Fibroblast of skin of right quadriceps (primary cell): Measurements from ENCODE around the gene GAREM2.

Source experiments
- DNase-seq: peaks from one replicate; pipeline ENCODE4 v3.0.0-alpha.2; 2013

The GAREM2 gene

DNA sequence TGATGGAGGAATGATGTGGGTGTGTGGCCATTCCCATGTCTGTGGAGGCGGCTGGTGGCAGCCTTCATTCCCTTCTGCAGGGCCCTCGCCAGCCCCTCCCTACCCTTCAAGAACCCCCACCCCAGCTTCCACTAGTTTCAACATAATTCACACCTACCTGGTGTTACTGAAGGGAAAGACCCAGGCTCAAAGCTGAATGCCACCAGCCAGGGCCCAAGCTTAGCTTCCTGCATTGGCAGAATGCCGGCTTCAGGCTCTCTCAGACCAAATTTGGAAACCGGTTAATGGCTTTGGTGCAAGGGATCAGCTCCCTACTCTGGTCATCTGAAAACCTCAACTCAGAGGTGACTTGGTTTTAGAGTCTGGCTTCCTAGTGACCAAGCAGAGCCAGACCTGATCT is 16.9 kb downstream of the GAREM2 start:
- DNase-seq = no peak

- DNase-seq = no peak
Observed at GRCh38 chr2:26190369-26190768, 17.5 kb downstream of the GAREM2 start.

DNA sequence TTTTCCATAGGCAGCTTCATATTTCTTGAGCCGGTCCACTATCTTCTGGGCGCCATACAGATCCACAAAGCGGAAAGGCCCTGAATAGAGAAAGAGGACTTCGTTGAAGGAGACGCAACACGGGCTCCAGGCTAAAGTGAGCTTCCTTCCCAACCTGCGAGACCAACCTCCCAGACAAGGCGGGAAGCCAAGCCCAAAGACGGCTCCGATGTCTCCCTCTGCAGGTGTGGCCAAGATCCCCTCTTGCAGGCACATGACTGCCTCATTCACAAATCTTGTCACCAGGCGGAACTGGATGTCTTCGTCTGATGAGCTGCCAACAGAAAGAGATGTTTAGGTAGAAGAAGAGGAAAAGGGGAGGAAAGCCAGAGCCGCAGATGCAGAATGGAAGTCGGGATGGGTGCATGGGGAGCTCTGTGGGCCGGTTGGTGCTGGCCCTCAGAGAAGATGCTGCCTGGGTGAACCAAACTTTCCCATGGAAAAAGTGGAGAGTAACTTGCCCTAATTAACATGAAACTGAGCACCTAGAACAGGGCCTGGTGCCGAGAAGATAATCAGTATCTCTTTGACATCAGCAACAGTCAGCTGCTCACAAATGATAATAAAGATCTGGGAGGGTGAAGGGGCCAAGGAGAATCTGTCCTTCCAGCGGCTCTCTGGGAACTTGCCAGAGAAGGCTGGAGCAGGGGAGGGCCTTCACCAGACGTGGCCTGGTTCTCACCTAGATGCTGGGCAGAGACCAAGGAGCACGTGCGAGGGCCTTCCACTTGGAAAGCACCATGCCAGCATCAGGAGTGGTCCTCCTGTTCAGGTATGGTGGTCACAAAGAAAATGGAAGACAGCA is 18.6 kb downstream of the GAREM2 start:
- no peak for DNase-seq

- DNase-seq = no peak
Observed at GRCh38 chr2:26193578-26194231, 20.8 kb downstream of the GAREM2 start.

- peak; percentile 67 for DNase-seq
Observed at GRCh38 chr2:26195040-26195984, 22.4 kb downstream of the GAREM2 start.

DNA sequence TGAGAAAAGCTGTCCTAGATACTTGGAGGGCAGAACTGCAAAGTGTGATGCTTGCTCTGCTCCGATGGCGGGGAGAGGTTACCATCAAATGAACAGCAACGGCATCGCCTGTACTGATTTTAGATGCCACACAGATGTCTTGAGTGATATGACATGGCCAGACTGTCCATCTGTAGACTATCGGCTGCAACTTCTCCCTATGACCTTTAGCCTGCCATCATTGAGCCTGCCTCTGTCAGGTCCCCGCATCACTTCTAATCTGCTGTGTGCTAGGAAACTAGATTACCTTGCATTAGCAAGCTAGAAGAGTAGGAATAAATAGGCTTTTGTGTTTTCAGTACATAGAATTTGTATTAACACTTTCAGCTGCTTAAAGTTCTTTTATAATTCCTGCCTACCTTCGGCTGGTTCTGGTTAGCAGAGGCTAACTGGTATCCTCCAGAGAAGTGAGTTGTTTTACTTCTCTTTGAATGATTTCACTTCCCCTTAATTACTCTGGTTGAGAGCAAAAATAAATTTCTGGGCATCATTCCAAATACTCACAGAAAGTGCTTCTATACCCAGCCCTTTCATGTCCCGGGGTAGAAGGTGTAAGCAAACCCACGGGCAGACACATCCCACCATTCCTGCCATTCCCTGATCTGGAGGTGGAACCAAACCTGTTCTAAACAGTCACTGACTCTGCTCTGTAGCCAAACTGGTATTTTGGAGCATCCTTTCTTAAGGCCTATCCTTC is 24.0 kb downstream of the GAREM2 start:
- DNase-seq = no peak

- no peak for DNase-seq
Observed at GRCh38 chr2:26197516-26197915, 24.6 kb downstream of the GAREM2 start.

DNA sequence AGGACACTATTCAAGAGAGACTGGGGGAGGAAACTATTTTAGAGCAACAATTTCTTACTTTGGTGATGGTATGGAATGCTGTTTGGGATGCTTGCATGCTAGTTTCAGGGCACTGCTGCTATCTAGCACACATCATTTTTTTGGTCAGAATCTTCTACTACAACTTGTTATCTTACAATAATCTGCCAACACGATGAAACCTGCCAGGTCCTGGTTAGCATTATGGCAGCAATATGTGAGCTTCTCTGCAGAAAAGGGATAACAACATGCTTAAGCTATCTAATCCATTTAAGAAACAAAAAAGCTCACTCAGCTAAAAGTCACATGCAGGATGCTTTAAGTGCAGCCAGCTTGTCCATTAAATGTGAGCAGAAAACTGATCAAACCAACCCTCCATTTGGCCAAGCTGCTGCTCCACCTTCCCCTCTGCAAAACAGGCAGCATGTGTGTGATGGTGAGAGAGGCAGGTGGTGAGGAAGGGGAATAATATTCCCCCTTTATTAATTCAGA is 30.1 kb downstream of the GAREM2 start:
- DNase-seq = no peak

DNA sequence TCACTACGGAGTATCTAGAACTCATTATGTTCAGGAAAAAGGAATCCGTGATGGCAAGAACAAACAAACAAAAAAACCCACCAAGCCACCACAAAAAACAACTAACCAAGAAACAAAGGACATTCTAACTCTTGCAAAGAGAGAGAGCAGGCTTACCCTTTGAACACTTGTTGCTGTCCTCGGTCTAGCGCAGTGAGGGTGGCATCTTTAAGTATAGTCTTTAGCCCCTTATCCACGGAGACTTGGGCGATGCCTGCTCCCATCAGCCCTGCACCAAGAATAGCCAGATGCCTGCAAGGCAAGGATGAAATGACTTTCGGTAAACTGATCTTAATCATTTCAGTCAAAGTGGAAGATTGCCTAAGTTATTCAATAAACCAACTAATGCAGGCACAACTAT is 31.0 kb downstream of the GAREM2 start:
- no peak for DNase-seq

- DNase-seq = no peak
Observed at GRCh38 chr2:26212011-26212410, 39.1 kb downstream of the GAREM2 start.

DNA sequence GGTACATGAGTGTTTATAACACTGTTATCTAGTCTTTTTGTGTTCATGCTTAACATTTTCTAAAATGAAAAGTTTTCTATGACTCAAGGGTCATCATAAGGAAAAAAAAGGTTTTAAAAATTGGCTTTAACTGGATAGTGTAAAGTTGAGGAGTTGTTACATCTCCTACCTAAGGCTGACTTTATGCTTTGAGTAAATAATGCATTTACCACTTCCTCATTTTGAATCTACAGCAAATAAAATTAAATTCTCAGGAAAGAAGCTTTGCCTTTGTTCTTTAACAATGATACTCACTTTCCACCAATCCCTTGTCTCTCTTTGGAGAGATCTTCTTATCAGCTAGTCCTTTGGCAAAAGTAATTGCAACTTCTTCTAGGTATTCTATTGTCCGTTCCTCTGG is 41.9 kb downstream of the GAREM2 start:
- DNase-seq = no peak

DNA sequence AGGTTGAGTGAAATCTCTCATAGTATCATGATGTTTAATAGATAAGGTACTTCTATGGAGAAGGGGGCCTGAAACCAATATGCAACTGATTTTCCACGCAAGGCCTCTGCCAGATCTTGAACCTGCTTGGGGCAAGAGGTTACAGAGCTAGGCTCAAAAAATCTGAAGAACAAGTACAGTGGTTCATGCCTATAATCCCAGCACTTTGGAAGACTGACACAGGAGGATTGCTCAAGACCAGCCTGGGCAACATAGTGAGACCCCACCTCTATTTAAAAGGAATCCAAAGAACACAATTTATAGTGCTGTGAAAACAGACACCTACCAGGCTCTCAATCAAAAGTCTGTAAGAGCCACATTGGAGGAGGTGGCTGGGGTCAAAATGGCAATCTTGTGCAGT is 42.9 kb downstream of the GAREM2 start:
- DNase-seq = no peak

GRCh38 chr2:26216587-26216986 is 43.7 kb downstream of the GAREM2 start:
- DNase-seq = no peak

GRCh38 chr2:26217720-26218119 is 44.8 kb downstream of the GAREM2 start:
- no peak for DNase-seq

DNA sequence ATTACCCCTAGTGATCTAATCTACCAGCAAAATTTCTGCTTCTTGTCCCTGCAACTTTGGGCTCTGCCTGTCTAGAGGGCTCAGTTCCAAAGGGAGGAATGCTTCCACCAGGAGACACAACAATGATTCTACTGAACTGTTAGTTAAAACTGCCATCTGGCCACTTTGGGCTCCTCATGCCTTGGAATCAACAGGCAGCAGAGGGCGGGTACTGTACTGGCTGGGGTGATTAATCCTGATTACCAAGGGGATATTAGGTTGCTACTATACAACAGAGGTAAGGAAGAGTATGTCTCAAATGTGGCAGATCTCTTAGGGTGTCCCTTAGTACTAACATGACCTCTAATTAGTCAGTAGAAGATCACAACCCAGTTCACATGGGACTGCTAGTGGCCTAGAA is 50.1 kb downstream of the GAREM2 start:
- DNase-seq = no peak

GRCh38 chr2:26224095-26224494 is 51.2 kb downstream of the GAREM2 start:
- no peak for DNase-seq

DNA sequence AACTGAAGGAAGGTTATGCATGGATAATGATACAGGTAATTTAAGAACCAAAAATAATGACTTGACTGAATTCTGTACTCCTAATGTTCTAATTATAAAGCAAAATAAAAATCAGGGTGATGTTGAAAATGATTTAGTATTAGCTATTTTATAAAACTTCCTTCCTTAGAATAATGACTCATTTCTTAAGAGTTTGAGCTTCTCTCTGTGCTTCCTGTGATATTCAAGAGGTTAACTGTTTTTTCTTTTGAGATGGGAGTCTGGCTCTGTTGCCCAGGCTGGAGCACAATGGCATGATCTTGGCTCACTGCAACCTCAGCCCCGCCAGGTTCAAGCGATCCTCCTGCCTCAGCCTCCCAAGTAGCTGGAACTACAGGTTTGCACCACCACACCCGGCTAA is 56.7 kb downstream of the GAREM2 start:
- DNase-seq = no peak

GRCh38 chr2:26230806-26231205 is 57.9 kb downstream of the GAREM2 start:
- no peak for DNase-seq

- no peak for DNase-seq
Observed at GRCh38 chr2:26235089-26235488, 62.2 kb downstream of the GAREM2 start.

GRCh38 chr2:26237868-26238267 is 65.0 kb downstream of the GAREM2 start:
- DNase-seq = no peak

- peak; percentile 13 for DNase-seq
Observed at GRCh38 chr2:26238311-26238958, 65.5 kb downstream of the GAREM2 start.
